ENCODE results near the gene SLC4A5.

GRCh38 chr2:74204436-74204835, 138.8 kb downstream of the SLC4A5 start:
- TF ChIP-seq POLR2A (IDR thresholded peaks at IDR 0.05) (no peak), POLR2AphosphoS5 (IDR thresholded peaks at IDR 0.05) (no peak)
- TF ChIP-seq, protein P1, sequence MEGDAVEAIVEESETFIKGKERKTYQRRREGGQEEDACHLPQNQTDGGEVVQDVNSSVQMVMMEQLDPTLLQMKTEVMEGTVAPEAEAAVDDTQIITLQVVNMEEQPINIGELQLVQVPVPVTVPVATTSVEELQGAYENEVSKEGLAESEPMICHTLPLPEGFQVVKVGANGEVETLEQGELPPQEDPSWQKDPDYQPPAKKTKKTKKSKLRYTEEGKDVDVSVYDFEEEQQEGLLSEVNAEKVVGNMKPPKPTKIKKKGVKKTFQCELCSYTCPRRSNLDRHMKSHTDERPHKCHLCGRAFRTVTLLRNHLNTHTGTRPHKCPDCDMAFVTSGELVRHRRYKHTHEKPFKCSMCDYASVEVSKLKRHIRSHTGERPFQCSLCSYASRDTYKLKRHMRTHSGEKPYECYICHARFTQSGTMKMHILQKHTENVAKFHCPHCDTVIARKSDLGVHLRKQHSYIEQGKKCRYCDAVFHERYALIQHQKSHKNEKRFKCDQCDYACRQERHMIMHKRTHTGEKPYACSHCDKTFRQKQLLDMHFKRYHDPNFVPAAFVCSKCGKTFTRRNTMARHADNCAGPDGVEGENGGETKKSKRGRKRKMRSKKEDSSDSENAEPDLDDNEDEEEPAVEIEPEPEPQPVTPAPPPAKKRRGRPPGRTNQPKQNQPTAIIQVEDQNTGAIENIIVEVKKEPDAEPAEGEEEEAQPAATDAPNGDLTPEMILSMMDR (IDR thresholded peaks at IDR 0.05): no peak
